Measurements from ENCODE around the gene CHST11. TPM values are rescaled to one million over a fixed set of nuclear protein-coding genes. Genes with fewer than 3 reads are reported as not detected.

Gene CHST11
- total RNA-seq, 1 donor: 8.2 TPM

DNA sequence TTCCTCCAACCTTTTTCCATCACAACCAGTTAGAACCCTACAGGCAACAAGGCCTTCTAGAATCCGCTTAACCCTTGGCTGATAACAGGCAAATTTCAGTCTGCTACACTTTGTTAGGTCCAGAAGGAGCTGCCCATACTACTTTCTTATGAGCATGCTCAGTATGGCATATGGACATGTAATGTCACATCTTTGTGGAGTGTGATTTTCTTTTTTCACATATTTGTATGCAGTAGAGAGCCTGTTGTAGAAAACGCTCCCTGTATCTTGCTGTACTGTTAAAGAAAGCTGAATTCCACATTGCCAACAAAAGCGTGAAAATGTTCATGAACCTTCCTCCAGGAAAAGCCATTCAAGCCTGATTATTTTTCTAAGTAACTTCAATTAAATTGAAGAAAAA lies 304.9 kb downstream of the CHST11 start:
- TF ChIP-seq, protein P1, sequence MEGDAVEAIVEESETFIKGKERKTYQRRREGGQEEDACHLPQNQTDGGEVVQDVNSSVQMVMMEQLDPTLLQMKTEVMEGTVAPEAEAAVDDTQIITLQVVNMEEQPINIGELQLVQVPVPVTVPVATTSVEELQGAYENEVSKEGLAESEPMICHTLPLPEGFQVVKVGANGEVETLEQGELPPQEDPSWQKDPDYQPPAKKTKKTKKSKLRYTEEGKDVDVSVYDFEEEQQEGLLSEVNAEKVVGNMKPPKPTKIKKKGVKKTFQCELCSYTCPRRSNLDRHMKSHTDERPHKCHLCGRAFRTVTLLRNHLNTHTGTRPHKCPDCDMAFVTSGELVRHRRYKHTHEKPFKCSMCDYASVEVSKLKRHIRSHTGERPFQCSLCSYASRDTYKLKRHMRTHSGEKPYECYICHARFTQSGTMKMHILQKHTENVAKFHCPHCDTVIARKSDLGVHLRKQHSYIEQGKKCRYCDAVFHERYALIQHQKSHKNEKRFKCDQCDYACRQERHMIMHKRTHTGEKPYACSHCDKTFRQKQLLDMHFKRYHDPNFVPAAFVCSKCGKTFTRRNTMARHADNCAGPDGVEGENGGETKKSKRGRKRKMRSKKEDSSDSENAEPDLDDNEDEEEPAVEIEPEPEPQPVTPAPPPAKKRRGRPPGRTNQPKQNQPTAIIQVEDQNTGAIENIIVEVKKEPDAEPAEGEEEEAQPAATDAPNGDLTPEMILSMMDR (IDR thresholded peaks at IDR 0.05; ENCODE audit: insufficient read depth, low read depth, low read length): no peak
- H3K4me3 ChIP-seq (ENCODE audit: low read depth, low read length): no peak overlapping the region
- DNase-seq (ENCODE audit: low read depth): no peak

DNA sequence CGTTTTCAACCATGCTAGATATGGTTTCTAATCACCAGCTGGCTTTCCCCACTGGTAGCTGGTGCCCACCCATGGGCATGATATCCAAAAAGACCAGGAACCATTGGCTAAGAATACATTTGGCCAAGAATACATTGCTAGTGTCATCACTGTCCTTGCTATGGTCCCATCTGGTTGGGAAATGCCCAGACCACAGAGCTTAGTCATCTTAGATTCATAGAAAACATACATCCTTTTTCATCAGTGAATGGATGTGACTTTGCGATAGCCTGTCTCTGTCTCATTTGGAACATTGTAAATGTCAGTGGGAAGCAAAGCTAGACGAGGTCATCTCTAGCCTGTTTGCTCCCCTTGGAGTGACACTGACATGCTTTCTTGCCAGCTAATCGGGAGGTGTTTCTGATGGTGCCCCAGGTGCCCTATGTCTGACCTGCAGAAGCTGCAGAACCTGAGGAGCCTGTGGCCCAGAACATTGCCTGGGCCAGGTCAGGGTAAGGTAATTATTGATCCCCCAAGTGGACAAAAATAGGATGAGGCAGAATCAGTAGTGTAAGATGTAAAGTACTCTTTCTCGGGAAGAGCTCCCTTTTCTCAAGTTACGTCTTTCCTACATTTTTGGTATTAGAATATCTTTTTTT lies 306.5 kb downstream of the CHST11 start:
- H3K4me3 ChIP-seq (ENCODE audit: low read depth, low read length): no peak overlapping the region
- TF ChIP-seq, protein P1 (IDR thresholded peaks at IDR 0.05; ENCODE audit: insufficient read depth, low read depth, low read length): no peak
- DNase-seq (ENCODE audit: low read depth): no peak

DNA sequence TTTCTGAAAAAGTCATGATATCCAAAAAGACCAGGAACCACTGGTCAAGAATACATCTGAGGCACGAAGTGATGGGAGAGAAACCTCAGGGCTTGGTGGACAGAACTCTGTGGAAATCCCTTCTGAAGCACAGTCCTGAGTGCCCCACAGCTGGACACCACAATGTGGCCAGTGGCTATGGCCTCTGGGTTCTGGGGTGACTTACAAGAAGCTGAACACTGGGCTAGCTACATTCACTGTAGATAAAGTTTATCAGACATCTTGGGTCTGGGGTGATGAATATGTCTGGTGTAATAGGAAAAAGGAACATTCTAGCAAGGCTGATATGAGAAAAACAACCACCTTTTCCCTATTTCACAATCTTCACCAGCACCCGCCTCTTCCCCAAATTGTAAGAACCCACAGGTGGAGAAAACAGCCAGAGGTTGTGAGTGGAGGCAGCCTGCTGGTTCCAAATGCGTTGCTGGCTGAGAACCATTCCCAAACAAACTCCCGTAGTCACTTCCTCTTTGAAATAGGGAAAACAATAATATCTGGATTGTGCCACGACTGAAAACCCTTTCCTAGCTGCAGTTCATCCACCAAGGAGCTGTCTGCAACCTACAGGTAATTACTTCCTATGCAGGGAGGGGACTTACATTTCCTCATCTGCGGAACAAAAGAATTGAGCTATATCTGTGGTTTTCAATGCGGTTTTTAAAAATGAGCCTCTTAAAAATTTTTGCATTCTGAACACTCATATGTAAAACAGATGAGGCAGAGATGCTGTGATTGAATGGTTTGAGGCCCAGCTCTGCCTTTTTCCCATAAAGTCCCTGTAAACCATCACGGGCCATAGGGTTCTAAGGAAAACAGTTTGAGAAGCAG lies 307.7 kb downstream of the CHST11 start:
- TF ChIP-seq, protein P1 (IDR thresholded peaks at IDR 0.05; ENCODE audit: insufficient read depth, low read depth, low read length): no peak
- H3K4me3 ChIP-seq (ENCODE audit: low read depth, low read length): no peak overlapping the region
- no peak for DNase-seq (ENCODE audit: low read depth)

DNA sequence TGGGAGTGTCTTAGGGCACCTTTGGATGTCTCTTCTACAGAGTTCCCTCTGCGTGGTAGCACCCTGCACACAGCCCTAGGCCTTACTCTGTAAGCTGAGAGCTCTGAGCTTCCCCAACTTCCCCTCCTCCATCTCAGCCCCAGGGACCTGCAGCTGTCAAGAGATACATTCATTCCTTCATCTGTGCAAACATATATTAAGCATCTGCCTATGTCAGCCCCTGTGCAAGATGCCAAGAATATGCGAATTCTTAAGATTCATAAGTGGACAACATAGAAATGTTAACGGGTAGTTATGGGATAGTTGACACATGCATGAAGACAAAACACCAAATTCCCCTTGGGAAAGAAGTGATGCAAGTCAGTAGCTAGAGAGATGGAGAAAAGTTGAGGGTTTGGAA lies 310.5 kb downstream of the CHST11 start:
- H3K4me3 ChIP-seq (ENCODE audit: low read depth, low read length): no peak overlapping the region
- TF ChIP-seq, protein P1 (IDR thresholded peaks at IDR 0.05; ENCODE audit: insufficient read depth, low read depth, low read length): no peak
- no peak for DNase-seq (ENCODE audit: low read depth)

DNA sequence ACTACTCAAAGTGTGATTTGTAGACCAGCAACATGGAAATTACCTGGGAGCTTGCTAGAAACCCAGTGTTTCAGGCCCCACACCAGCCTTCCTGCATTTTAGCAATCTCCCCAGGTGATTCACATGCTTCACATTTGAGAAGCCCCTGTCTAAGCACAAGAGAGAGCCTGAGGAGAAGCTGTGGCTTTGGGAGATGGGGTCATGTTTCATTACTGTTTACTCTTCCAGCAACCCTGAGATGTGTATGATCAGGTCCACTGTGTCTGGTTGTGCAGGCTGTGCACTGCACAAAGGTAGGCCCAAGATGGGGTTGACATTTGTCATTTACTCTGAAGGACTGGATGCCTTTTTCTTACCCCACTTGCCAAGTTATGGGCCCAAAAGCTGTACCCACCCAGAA lies 311.3 kb downstream of the CHST11 start:
- DNase-seq (ENCODE audit: low read depth): no peak
- H3K4me3 ChIP-seq (ENCODE audit: low read depth, low read length): no peak overlapping the region
- TF ChIP-seq, protein P1 (IDR thresholded peaks at IDR 0.05; ENCODE audit: insufficient read depth, low read depth, low read length): no peak

DNA sequence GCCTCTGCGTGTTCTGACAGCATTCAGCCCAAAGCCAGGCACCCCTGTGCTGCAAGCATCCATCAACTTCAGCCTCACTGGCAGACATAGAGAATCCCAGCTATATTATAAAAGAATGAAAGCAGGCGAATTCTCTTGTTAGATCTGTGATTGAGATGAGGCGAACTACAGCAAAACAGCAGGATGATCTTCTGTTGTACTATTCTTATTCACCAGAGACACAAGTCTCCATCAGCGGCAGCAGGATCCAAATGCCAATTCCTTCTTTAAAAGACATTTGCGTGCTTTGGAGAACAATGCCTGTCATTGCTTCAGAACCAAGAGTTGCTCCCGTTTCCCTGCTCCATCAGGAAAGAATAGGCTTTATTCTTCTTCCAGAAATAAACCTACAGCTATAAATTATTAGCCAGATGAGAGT lies 312.4 kb downstream of the CHST11 start:
- TF ChIP-seq, protein P1 (IDR thresholded peaks at IDR 0.05; ENCODE audit: insufficient read depth, low read depth, low read length): no peak
- H3K4me3 ChIP-seq (ENCODE audit: low read depth, low read length): no peak overlapping the region

More for the DNA sequence above, 312.4 kb downstream of the CHST11 start:
- DNase-seq (ENCODE audit: low read depth): no peak

Data from fibroblast of villous mesenchyme (primary cell).